Stomach (tissue), 4 donors: ENCODE results near the gene KCNQ5.

Experiments used
- EP300 ChIP-seq: sonication (generic); formaldehyde crosslinking; IDR thresholded peaks from one replicate; pipeline ENCODE4 v1.6.1; 2017; ENCODE audit warnings: antibody characterized with exemption
- POLR2A ChIP-seq, 4 donors: fragments of 450-650 bp; IDR thresholded peaks; one replicate each; pipeline ENCODE4 v1.6.1; 2016; ENCODE audit warnings: antibody characterized with exemption in 4 of 4, control low read depth in 2 of 4, mild to moderate bottlenecking in 1 of 4, moderate library complexity in 1 of 4
- POLR2AphosphoS5 ChIP-seq, 3 donors: sonication (generic); formaldehyde crosslinking; IDR thresholded peaks; one replicate each; pipeline ENCODE4 v1.6.1; 2016; ENCODE audit warnings: antibody characterized with exemption in 3 of 3
- TF ChIP-seq, protein P1 (sequence below), 7 experiments: fragments of 450-650 bp in 4 of 7; fragments of 200-600 bp in 3 of 7; sonication (generic) in 3 of 7; IDR thresholded peaks; one replicate each; pipeline ENCODE4 v1.5.1; 2016 to 2019; ENCODE audit warnings: antibody characterized with exemption in 7 of 7, control low read depth in 2 of 7, mild to moderate bottlenecking in 1 of 7

DNA sequence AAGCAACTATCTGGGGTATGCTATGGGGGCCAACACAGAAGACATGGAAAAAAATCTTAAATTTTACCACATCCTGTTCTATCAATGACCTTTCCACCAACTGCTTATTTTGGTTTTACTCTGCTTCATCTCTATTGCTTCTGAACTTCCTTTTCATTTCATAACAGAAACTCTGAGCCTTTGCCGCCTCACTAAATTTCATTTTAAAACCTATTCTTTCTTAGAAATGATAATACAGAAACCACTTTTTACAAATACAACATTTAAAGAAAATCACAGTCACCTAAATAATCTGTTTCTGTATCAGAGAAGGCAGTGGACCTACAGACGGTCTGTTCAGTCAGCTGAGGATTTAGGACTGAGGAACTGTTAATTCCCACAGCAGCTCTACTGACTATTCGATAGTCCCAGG lies 117.5 kb downstream of the KCNQ5 start:
- TF ChIP-seq POLR2A (IDR thresholded peaks at IDR 0.05) = no peak
- TF ChIP-seq EP300 = no peak
- TF ChIP-seq, protein P1, sequence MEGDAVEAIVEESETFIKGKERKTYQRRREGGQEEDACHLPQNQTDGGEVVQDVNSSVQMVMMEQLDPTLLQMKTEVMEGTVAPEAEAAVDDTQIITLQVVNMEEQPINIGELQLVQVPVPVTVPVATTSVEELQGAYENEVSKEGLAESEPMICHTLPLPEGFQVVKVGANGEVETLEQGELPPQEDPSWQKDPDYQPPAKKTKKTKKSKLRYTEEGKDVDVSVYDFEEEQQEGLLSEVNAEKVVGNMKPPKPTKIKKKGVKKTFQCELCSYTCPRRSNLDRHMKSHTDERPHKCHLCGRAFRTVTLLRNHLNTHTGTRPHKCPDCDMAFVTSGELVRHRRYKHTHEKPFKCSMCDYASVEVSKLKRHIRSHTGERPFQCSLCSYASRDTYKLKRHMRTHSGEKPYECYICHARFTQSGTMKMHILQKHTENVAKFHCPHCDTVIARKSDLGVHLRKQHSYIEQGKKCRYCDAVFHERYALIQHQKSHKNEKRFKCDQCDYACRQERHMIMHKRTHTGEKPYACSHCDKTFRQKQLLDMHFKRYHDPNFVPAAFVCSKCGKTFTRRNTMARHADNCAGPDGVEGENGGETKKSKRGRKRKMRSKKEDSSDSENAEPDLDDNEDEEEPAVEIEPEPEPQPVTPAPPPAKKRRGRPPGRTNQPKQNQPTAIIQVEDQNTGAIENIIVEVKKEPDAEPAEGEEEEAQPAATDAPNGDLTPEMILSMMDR (IDR thresholded peaks at IDR 0.05) = no peak
- TF ChIP-seq POLR2AphosphoS5 (IDR thresholded peaks at IDR 0.05) = no peak
